ENCODE results near the gene SALL1. TPM values are rescaled to one million over a fixed set of nuclear protein-coding genes. Genes with fewer than 3 reads are reported as not detected.

Gene SALL1
- total RNA-seq, 1 experiment from 2014 or later = 9.9 TPM

GRCh38 chr16:51112323-51112722 is 38.7 kb downstream of the SALL1 start:
- DNase-seq (ENCODE audit: low spot score) = no peak

DNA sequence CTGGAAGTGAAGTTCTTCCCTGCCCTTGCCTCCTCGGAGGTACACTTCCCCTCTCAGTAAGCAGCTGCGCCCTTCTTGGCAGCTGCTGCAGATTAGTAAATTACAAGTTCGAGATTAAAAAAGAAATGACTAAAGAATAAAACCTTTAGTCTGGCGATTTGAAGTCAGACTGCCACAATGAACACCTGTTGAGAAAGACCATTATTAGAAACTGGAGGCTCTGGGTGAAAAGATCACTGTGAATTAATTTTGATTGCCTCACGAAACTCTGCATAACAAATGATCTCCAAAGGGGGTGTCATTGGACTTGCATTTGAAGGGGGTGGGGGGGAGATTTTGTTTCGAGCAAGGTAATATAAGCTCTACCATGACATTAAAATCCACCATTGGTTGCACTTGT is 39.3 kb downstream of the SALL1 start:
- no peak for DNase-seq (ENCODE audit: low spot score)

GRCh38 chr16:51110700-51111157 is 40.3 kb downstream of the SALL1 start:
- DNase-seq (ENCODE audit: low spot score) = no peak

DNA sequence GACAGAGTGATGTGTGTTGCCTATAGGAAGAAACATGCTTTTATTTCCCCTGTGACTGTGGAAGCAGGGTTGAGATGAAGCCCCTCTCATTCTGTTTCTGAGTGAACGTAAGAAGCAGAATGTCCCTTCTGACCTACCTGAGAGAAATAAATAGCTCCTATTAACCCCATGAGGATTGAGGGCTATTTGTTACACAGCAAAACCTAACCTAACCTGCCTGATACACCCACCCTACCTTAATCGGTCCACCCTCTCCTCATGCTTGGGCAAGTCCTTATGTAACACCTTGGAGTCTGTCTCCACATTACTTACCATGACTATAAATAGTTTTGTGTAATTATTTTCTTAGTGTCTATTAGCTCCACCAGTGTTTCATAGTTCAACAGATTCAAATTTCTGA is 41.9 kb downstream of the SALL1 start:
- no peak for DNase-seq (ENCODE audit: low spot score)

GRCh38 chr16:51107742-51108141 is 43.3 kb downstream of the SALL1 start:
- DNase-seq (ENCODE audit: low spot score) = peak; percentile 30

DNA sequence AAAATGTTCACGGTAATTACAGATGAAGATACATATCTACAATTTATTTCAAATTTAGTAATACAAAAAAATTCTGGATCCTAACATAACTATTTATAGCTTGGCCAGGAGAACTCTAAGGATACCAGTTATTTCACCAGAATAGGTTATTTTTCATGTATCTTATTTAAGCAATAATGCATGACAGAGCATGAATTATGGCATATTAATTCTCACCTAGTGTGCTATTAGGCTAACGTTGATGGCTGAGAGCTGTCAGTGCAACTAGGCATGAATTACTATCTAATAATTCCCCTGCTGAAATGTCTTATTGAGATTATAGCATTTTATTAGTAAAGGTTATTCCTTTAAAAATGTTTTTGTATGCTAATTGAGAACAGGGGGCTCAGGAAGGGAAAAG is 44.5 kb downstream of the SALL1 start:
- DNase-seq (ENCODE audit: low spot score) = no peak

DNA sequence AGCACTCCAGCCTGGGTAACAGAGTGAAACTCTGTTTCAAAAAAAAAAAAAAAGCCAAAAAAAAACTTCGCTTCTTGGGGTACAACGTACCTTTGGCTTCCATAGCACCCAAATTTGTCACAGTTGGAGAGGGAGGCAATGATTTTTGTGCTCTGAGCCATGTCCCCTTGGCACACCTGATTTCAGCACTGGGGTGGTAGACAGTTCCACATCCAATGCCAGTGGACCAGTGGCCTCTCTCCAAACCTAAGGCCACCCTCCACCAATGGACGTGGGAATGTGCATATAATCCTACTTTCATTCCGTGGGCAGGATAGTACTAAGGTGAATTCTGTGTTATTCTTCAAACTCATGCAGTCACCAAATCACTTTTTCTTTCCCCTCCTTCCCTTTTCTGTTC is 47.5 kb downstream of the SALL1 start:
- no peak for DNase-seq (ENCODE audit: low spot score)

DNA sequence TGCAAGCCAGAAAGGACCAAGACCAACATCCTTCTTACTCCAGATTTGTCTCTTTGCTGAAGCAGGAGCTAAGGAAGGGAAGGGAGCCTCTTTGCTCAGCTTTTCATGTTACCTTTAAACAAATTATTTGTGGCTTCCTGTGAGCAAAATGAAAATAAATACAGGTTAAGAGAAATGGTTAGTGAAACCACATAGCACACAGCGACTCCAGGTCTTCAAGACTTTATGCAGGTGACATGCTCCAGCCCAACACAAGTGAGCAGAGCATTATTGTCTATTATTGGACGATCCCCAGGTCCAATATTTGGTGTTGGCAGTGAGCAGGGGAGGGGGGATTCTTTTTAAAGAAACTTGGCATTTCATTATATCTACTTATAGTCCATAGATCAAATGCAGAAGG is 53.3 kb downstream of the SALL1 start:
- no peak for DNase-seq (ENCODE audit: low spot score)

DNA sequence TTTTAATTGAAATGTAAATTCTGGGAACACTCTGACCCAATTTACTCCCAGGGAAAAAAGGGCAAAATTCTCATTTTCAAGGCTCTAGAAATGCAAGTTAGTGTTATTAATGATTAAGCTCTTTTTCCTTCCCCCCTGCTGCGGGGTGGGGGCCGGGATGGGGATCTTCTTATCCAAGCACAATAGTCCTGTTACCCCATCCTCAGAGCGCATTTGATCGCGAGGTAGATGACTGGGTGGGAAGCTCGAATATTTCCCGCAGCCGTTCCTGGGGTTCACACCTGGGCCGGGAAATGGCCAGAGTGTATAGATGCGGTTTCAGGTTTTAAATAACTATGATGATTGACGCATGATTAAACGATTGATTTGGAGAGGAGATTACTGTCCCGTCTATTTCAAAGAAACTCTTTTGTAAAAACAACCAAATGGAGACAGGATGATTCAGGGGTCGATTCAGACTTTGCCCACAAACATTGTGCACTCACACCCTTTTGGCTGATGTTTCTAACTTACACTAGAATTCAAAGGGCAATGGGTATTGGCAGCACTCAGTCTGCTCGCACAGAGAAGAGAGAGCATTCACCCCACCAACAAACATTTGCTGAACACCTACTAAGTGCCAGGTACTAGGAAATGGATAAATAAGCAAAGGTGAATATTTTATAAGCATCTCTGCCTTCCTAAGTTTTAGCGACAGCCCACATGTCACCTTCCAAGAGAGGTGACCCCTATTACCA is 55.0 kb downstream of the SALL1 start:
- DNase-seq (ENCODE audit: low spot score) = no peak

DNA sequence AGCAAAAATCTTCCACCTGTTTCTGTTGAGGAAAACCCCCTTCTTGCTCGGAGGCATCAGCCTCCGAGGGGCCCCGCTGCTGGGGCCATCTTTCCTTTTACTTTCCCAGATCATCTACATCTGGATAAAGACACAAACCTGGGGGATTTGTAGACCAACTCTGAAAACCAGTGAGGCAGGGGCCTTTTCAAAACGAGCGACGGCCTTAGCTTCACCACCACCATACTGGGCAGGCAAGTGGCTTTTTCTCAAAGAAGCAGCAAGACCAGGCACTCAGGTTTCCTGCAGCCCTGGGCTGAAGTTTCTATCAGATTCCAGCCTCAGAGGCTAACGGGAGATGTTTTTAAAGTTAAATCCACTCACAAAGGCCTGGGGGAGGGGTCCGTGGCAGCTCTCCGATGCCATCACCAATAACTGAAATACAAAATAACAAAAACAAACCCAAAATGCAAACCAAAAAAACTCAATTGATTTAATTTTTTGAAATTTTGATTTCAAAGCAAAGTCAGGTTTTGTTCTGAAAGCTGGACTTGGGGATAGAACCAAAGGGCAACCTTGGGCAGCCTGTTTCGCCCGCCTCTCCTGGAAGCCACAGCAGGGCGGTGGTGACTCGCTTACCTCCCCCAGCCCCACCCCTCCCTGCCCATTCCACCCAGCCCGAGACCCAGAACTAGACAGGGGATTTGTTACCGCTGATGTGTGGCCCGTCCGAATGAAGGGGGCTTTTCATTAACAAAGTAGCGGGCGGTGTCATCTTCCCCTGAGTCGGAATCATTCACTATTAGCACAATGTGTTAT is 55.8 kb downstream of the SALL1 start:
- no peak for DNase-seq (ENCODE audit: low spot score)

- no peak for DNase-seq (ENCODE audit: low spot score)
Measured at GRCh38 chr16:51093726-51094280, 57.3 kb downstream of the SALL1 start.

Data from H4 (cell line).